Spinal cord (tissue), 10 donors: Measurements from ENCODE around the gene NUCB2. TPM values are rescaled to one million over a fixed set of nuclear protein-coding genes. Genes with fewer than 3 reads are reported as not detected.
"Not testable (repeated sequence)": the region's sequence is repeated elsewhere in the genome, so short reads cannot be mapped to it uniquely, and the experiment has no call there.

ENCODE experiments used
- DNase-seq, 6 donors: peaks; one replicate each; pipeline versions ENCODE4 v3.0.0 to v3.0.0-alpha.2; 2013 to 2015; ENCODE audit warnings: low spot score in 6 of 6, low read depth in 4 of 6
- H3K27ac ChIP-seq: one replicate; pipeline ENCODE4 v1.5.1; 2013; ENCODE audit warnings: low read depth, low read length, control low read depth
- H3K27me3 ChIP-seq: one replicate; pipeline ENCODE4 v1.6.1; 2013; ENCODE audit warnings: low read length; ENCODE audit not compliant: control insufficient read depth, insufficient read depth
- H3K36me3 ChIP-seq: one replicate; pipeline ENCODE4 v1.6.1; 2013; ENCODE audit warnings: low read length; ENCODE audit not compliant: control insufficient read depth, insufficient read depth
- H3K4me1 ChIP-seq: one replicate; pipeline ENCODE4 v1.6.1; 2013; ENCODE audit warnings: low read length; ENCODE audit not compliant: control insufficient read depth, insufficient read depth
- H3K4me3 ChIP-seq: one replicate; pipeline ENCODE4 v1.5.1; 2013; ENCODE audit warnings: low read depth, low read length, control low read depth
- H3K9me3 ChIP-seq: one replicate; pipeline ENCODE4 v1.6.1; 2013; ENCODE audit warnings: low read length; ENCODE audit not compliant: control insufficient read depth, insufficient read depth
- WGBS: methylation state at CpG from one replicate; pipeline ENCODE4 v1.1.5; 2013; ENCODE audit warnings: missing lambda C conversion rate; ENCODE audit not compliant: insufficient coverage; 5-methylcytosine and 5-hydroxymethylcytosine counted together
- polyA plus RNA-seq, 2 donors: library from polyadenylated mRNA; unstranded; fragments of 120-200 nt; gene quantifications; one replicate each; pipeline ENCODE4 v1.2.1, GENCODE V29; 2013; ENCODE audit not compliant: insufficient read length in 2 of 2
- total RNA-seq, 2 donors: library from RNA; depleted of rRNA in 1 of 2; stranded (reverse); fragments of 120-200 nt in 1 of 2; fragments of >200 nt in 1 of 2; gene quantifications; one replicate each; pipeline versions ENCODE4 v1.2.3 to v1.2.4, GENCODE V29; 2013 to 2014
- donor health status: healthy.

Gene NUCB2
- total and polyA plus RNA-seq, 4 donors, result 72.8 to 159 (median 88.7) TPM

- Histone ChIP-seq H3K27me3 (no peaks in the 10 kb centered on the region), H3K4me3 (no peak overlapping the region), H3K36me3 (no peaks in the 10 kb centered on the region), H3K9me3 (no peaks in the 10 kb centered on the region), H3K27ac (no peak overlapping the region), H3K4me1 (no peaks in the 10 kb centered on the region)
- no peak for DNase-seq
- no CpG with 5 or more reads among the region's 5 CpGs for WGBS
These were observed 9.8 kb upstream of the NUCB2 start for GRCh38 chr11:17266781-17267180.

GRCh38 chr11:17267576-17267975, 9.0 kb upstream of the NUCB2 start:
- no peaks in the 10 kb centered on the region for H3K4me1 ChIP-seq
- H3K27ac ChIP-seq, result no peak overlapping the region
- no peak for DNase-seq
- H3K27me3 ChIP-seq, result no peaks in the 10 kb centered on the region
- H3K36me3 ChIP-seq, result no peaks in the 10 kb centered on the region
- no peaks in the 10 kb centered on the region for H3K9me3 ChIP-seq
- no peak overlapping the region for H3K4me3 ChIP-seq
- 100% methylated on average over 2 of the region's 5 CpGs for WGBS

DNA sequence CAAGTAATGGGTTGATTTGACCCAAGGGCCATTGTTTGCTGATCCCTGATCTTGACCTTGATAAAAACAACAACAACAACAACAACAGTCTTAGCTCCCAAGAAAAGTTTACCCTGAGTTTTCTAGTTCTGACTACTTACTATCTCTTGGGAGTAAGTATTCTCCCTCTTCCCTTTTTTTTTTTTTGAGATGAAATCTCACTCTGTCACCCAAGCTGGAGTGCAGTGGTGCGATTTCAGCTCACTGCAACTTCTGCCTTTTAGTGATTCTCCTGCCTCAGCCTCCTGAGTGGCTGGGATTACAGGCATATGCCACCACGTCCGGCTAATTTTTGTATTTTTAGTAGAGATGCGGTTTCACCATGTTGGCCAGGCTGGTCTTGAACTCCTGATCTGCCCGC, 8.0 kb upstream of the NUCB2 start:
- not testable (repeated sequence) for DNase-seq, H3K4me1 ChIP-seq, H3K9me3 ChIP-seq, H3K27me3 ChIP-seq, H3K36me3 ChIP-seq, H3K27ac ChIP-seq, H3K4me3 ChIP-seq
- WGBS, result no CpG with 5 or more reads among the region's 5 CpGs

DNA sequence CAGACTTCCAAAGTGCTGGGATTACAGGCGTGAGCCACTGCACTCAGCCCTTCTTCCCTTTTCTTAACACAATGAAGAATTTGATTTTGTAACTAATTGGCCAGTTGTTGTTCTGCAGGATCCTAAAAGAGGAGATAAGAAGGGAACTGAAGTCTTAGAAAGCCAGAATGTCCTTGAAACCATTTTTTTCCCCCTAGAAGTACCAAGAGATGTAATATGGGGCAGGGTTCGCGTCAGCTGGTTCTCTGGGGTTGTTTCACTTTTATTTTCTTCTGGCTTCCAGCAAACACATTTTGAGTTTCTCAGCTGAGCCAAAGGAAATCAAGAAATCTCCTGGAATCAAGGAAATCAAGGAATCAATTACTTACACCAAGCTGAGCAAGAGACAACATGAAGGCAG, 7.6 kb upstream of the NUCB2 start:
- no peak for DNase-seq
- Histone ChIP-seq H3K27ac (no peak overlapping the region), H3K4me3 (no peak overlapping the region), H3K4me1 (no peaks in the 10 kb centered on the region), H3K27me3 (no peaks in the 10 kb centered on the region), H3K9me3 (no peaks in the 10 kb centered on the region), H3K36me3 (no peaks in the 10 kb centered on the region)
- no CpG with 5 or more reads among the region's 3 CpGs for WGBS

GRCh38 chr11:17272801-17273200, 3.7 kb upstream of the NUCB2 start:
- Histone ChIP-seq H3K4me3 (no peak overlapping the region), H3K27ac (no peak overlapping the region), H3K9me3 (no peaks in the 10 kb centered on the region), H3K4me1 (peaks cover 12% of the 10 kb centered on the region), H3K27me3 (no peaks in the 10 kb centered on the region), H3K36me3 (no peaks in the 10 kb centered on the region)
- WGBS, result no CpG with 5 or more reads among the region's 1 CpG
- peak in 1 of 6 donors; percentile 9 for DNase-seq

- DNase-seq, result peak in 1 of 6 donors; percentile 24
- Histone ChIP-seq H3K36me3 (no peaks in the 10 kb centered on the region), H3K4me1 (peaks cover 12% of the 10 kb centered on the region), H3K27ac (no peak overlapping the region), H3K4me3 (no peak overlapping the region), H3K27me3 (no peaks in the 10 kb centered on the region), H3K9me3 (no peaks in the 10 kb centered on the region)
- no CpG with 5 or more reads among the region's 6 CpGs for WGBS
These were observed 3.3 kb upstream of the NUCB2 start for GRCh38 chr11:17273211-17273610.

GRCh38 chr11:17273668-17274282, 2.8 kb upstream of the NUCB2 start:
- Histone ChIP-seq H3K27ac (no peak overlapping the region), H3K4me3 (no peak overlapping the region), H3K36me3 (no peaks in the 10 kb centered on the region), H3K27me3 (no peaks in the 10 kb centered on the region), H3K9me3 (no peaks in the 10 kb centered on the region), H3K4me1 (peaks cover 12% of the 10 kb centered on the region)
- DNase-seq, result no peak
- WGBS, result 93% methylated on average over 5 of the region's 5 CpGs

- Histone ChIP-seq H3K27me3 (no peaks in the 10 kb centered on the region), H3K4me3 (peak overlapping the region; percentile 92), H3K27ac (peak overlapping the region; percentile 96), H3K36me3 (no peaks in the 10 kb centered on the region), H3K4me1 (peaks cover 12% of the 10 kb centered on the region), H3K9me3 (no peaks in the 10 kb centered on the region)
- 72% methylated on average over 7 of the region's 10 CpGs for WGBS
- no peak for DNase-seq
These were observed 921 bp upstream of the NUCB2 start for GRCh38 chr11:17275400-17276235.

GRCh38 chr11:17277024-17277584, 565 bp downstream of the NUCB2 start:
- Histone ChIP-seq H3K4me3 (peak overlapping the region; percentile 92), H3K27me3 (no peaks in the 10 kb centered on the region), H3K9me3 (no peaks in the 10 kb centered on the region), H3K27ac (peak overlapping the region; percentile 86), H3K4me1 (peaks cover 12% of the 10 kb centered on the region), H3K36me3 (no peaks in the 10 kb centered on the region)
- WGBS, result 0% methylated on average over 15 of the region's 17 CpGs
- DNase-seq, result peak in 4 of 6 donors; percentile 19 to 60 (median 40)
